HepG2 (cell line): ENCODE data around the gene EPX. TPM values are rescaled to one million over a fixed set of nuclear protein-coding genes. Genes with fewer than 3 reads are reported as not detected.

Experiments used
- FOSL2 ChIP-seq: sonication (generic); formaldehyde crosslinking; IDR thresholded peaks from 2 replicates; pipeline ENCODE4 v1.4.0; 2020; ENCODE audit warnings: missing genetic modification reagents
- HOXA9 ChIP-seq: sonication (generic); formaldehyde crosslinking; IDR thresholded peaks from 2 replicates; pipeline ENCODE4 v1.8.1; 2022; ENCODE audit warnings: missing genetic modification reagents, mild to moderate bottlenecking, moderate library complexity, borderline replicate concordance
- KDM5B ChIP-seq: sonication (generic); formaldehyde crosslinking; IDR thresholded peaks from 2 replicates; pipeline ENCODE4 v1.4.0; 2020; ENCODE audit warnings: missing genetic modification reagents, mild to moderate bottlenecking, borderline replicate concordance
- MLLT10 ChIP-seq: sonication (generic); formaldehyde crosslinking; IDR thresholded peaks from 2 replicates; pipeline ENCODE4 v1.4.0; 2020; ENCODE audit warnings: missing genetic modification reagents
- ONECUT2 ChIP-seq: sonication (generic); formaldehyde crosslinking; IDR thresholded peaks from 2 replicates; pipeline ENCODE4 v1.4.0; 2020; ENCODE audit warnings: missing genetic modification reagents
- RFX5 ChIP-seq: IDR thresholded peaks from 2 replicates; pipeline ENCODE4 v1.6.1; 2011; ENCODE audit warnings: low read depth, low read length, improper control_type of control experiment
- SALL1 ChIP-seq: sonication (generic); formaldehyde crosslinking; IDR thresholded peaks from 2 replicates; pipeline ENCODE4 v1.8.0; 2022; ENCODE audit warnings: mild to moderate bottlenecking, missing genetic modification reagents
- SALL2 ChIP-seq: sonication (generic); formaldehyde crosslinking; IDR thresholded peaks from 2 replicates; pipeline ENCODE4 v1.8.1; 2023; ENCODE audit warnings: mild to moderate bottlenecking, missing genetic modification reagents, inconsistent platforms
- SYNCRIP ChIP-seq: fragments of 200-400 bp; formaldehyde crosslinking; IDR thresholded peaks from 2 replicates; pipeline ENCODE4 v1.6.1; 2018; ENCODE audit warnings: mild to moderate bottlenecking, low read depth, low read length; ENCODE audit not compliant: insufficient read depth
- ZNF10 ChIP-seq: sonication (generic); formaldehyde crosslinking; IDR thresholded peaks from 2 replicates; pipeline ENCODE4 v1.4.0; 2020; ENCODE audit warnings: mild to moderate bottlenecking, low read depth, missing genetic modification reagents, borderline replicate concordance
- ZNF234 ChIP-seq: sonication (generic); formaldehyde crosslinking; conservative IDR thresholded peaks from 2 replicates; pipeline ENCODE4 v1.5.1; 2020; ENCODE audit warnings: mild to moderate bottlenecking, missing genetic modification reagents
- ZNF253 ChIP-seq: sonication (generic); formaldehyde crosslinking; IDR thresholded peaks from 2 replicates; pipeline ENCODE4 v1.8.0; 2022; ENCODE audit warnings: mild to moderate bottlenecking, missing genetic modification reagents, borderline replicate concordance
- ZNF83 ChIP-seq: sonication (generic); formaldehyde crosslinking; IDR thresholded peaks from 2 replicates; pipeline ENCODE4 v1.4.0; 2020; ENCODE audit warnings: missing genetic modification reagents, mild to moderate bottlenecking, borderline replicate concordance
- polyA plus RNA-seq, 8 experiments: library from polyadenylated mRNA; depleted of rRNA in 3 of 8; stranded (reverse) in 7 of 8; unstranded in 1 of 8; fragments of >200 nt; fragmentation: Illumina TruSeq in 4 of 8; extraction: Trizol in 4 of 8; gene quantifications; 2 replicates each; pipeline versions ENCODE4 v1.2.1 to v1.2.3, GENCODE V29; 2011 to 2016; ENCODE audit warnings: low read depth in 4 of 8, missing spikeins in 1 of 8, mixed read lengths in 1 of 8; ENCODE audit not compliant: insufficient read depth in 1 of 8
- total RNA-seq, 5 experiments: library from RNA; depleted of rRNA; stranded (reverse); fragments of >200 nt; fragmentation: Illumina TruSeq; extraction: Trizol; gene quantifications; 2 replicates each; pipeline ENCODE4 v1.2.3, GENCODE V29; 2016; ENCODE audit warnings: low read depth in 1 of 5
- TF ChIP-seq, protein P1 (sequence below): sonication (generic); formaldehyde crosslinking; IDR thresholded peaks from 2 replicates; pipeline ENCODE4 v1.9.0; 2021; ENCODE audit warnings: missing genetic modification reagents, mild to moderate bottlenecking, borderline replicate concordance
- TF ChIP-seq, protein P2 (sequence below): sonication (generic); formaldehyde crosslinking; IDR thresholded peaks from 2 replicates; pipeline ENCODE4 v1.4.0; 2020; ENCODE audit warnings: low read depth, missing genetic modification reagents
- TF ChIP-seq, protein P3 (sequence below): sonication (generic); formaldehyde crosslinking; IDR thresholded peaks from 2 replicates; pipeline ENCODE4 v1.8.0; 2022; ENCODE audit warnings: missing genetic modification reagents, mild to moderate bottlenecking, inconsistent platforms, borderline replicate concordance
- TF ChIP-seq, protein P4 (sequence below): sonication (generic); formaldehyde crosslinking; IDR thresholded peaks from 2 replicates; pipeline ENCODE4 v1.4.0; 2020; ENCODE audit warnings: mild to moderate bottlenecking, missing genetic modification reagents
- TF ChIP-seq, protein P5 (sequence below): sonication (generic); formaldehyde crosslinking; IDR thresholded peaks from 2 replicates; pipeline ENCODE4 v1.5.0; 2020; ENCODE audit warnings: mild to moderate bottlenecking, missing genetic modification reagents

EPX gene
- total and polyA plus RNA-seq, 2 of the 13 experiments (the other 11 are each of a cell fraction or from before 2014, with no cell fraction given): not detected

DNA sequence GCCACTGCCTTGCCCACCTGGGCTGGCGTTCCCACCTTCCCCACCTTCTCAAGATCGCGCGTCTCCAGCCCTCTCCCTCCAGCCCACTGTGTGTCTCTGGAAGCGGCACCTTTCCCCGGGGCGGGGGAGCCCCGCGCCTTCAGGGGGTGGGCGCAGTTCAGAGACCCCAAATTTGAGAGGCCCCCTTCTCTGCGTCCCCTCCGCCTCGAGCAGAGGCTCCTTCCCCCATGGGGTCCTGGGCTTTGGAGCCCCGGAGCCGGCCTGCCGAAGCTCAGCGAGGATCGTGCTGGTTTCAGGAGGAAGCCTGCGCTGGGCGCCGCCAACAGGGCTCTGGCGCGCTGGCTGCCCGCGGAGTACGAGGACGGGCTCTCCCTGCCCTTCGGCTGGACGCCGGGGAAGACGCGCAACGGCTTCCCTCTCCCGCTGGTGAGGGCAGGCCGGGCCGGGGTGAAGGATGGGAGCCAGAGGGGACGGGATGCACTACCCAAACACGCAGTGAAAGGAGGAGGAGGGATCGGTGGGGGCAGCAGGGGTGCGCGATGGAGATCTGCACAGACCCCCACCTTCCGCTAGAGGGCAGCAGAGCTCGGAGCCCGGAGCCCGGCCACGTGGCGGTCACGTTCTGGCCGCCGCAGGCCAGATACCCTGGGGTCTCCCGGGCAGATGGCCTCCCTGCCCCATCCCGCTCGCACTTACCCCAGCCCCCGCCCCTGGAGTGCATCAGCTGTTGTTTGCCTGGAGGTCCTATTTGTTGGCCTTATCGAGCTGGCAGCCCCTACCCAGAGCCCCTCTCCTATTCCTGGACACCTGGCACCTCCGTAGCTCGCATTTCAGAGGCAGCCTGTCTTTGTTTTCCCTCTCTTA is 57.0 kb downstream of the EPX start (continued):
- TF ChIP-seq, protein P1, sequence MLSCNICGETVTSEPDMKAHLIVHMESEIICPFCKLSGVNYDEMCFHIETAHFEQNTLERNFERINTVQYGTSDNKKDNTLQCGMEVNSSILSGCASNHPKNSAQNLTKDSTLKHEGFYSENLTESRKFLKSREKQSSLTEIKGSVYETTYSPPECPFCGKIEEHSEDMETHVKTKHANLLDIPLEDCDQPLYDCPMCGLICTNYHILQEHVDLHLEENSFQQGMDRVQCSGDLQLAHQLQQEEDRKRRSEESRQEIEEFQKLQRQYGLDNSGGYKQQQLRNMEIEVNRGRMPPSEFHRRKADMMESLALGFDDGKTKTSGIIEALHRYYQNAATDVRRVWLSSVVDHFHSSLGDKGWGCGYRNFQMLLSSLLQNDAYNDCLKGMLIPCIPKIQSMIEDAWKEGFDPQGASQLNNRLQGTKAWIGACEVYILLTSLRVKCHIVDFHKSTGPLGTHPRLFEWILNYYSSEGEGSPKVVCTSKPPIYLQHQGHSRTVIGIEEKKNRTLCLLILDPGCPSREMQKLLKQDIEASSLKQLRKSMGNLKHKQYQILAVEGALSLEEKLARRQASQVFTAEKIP (CRISPR knock-in tag): no peak
- TF ChIP-seq SYNCRIP (no peak), ZNF83 (CRISPR knock-in tag) (0 out of 2 replicates have a peak, but pooled peaks have one; percentile 58), ZNF253 (CRISPR knock-in tag) (peak; percentile 80; the same call in 1 of the 2 replicates), RFX5 (no peak), HOXA9 (CRISPR knock-in tag) (peak; percentile 76; the same call in 1 of the 2 replicates), ZNF10 (CRISPR knock-in tag) (no peak), SALL2 (CRISPR knock-in tag) (peak; percentile 95), MLLT10 (no peak), ZNF234 (CRISPR knock-in tag) (0 out of 2 replicates have a peak, but pooled peaks have one; percentile 10), FOSL2 (CRISPR knock-in tag) (peak; percentile 35; the same call in 1 of the 2 replicates), ONECUT2 (peak; percentile 41; the same call in 1 of the 2 replicates), SALL1 (CRISPR knock-in tag) (peak; percentile 87), KDM5B (peak; percentile 98)
- TF ChIP-seq, protein P2, sequence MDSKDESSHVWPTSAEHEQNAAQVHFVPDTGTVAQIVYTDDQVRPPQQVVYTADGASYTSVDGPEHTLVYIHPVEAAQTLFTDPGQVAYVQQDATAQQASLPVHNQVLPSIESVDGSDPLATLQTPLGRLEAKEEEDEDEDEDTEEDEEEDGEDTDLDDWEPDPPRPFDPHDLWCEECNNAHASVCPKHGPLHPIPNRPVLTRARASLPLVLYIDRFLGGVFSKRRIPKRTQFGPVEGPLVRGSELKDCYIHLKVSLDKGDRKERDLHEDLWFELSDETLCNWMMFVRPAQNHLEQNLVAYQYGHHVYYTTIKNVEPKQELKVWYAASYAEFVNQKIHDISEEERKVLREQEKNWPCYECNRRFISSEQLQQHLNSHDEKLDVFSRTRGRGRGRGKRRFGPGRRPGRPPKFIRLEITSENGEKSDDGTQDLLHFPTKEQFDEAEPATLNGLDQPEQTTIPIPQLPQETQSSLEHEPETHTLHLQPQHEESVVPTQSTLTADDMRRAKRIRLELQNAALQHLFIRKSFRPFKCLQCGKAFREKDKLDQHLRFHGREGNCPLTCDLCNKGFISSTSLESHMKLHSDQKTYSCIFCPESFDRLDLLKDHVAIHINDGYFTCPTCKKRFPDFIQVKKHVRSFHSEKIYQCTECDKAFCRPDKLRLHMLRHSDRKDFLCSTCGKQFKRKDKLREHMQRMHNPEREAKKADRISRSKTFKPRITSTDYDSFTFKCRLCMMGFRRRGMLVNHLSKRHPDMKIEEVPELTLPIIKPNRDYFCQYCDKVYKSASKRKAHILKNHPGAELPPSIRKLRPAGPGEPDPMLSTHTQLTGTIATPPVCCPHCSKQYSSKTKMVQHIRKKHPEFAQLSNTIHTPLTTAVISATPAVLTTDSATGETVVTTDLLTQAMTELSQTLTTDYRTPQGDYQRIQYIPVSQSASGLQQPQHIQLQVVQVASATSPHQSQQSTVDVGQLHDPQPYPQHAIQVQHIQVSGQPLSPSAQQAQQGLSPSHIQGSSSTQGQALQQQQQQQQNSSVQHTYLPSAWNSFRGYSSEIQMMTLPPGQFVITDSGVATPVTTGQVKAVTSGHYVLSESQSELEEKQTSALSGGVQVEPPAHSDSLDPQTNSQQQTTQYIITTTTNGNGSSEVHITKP (CRISPR knock-in tag): no peak
- TF ChIP-seq, protein P3, sequence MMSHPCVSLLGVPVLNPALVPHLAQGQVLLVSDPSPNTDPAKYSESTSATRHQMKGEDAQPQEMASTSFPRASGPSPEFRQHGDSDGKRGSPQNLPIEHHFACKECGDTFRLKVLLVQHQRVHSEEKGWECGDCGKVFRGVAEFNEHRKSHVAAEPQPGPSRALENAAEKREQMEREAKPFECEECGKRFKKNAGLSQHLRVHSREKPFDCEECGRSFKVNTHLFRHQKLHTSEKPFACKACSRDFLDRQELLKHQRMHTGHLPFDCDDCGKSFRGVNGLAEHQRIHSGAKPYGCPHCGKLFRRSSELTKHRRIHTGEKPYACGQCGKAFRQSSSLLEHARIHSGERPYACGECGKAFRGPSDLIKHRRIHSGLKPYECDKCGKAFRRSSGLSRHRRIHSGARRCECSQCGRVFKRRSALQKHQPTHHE (CRISPR knock-in tag): no peak
- TF ChIP-seq, protein P4, sequence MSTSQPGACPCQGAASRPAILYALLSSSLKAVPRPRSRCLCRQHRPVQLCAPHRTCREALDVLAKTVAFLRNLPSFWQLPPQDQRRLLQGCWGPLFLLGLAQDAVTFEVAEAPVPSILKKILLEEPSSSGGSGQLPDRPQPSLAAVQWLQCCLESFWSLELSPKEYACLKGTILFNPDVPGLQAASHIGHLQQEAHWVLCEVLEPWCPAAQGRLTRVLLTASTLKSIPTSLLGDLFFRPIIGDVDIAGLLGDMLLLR (CRISPR knock-in tag): peak; percentile 62; the same call in 1 of the 2 replicates
- TF ChIP-seq, protein P5, sequence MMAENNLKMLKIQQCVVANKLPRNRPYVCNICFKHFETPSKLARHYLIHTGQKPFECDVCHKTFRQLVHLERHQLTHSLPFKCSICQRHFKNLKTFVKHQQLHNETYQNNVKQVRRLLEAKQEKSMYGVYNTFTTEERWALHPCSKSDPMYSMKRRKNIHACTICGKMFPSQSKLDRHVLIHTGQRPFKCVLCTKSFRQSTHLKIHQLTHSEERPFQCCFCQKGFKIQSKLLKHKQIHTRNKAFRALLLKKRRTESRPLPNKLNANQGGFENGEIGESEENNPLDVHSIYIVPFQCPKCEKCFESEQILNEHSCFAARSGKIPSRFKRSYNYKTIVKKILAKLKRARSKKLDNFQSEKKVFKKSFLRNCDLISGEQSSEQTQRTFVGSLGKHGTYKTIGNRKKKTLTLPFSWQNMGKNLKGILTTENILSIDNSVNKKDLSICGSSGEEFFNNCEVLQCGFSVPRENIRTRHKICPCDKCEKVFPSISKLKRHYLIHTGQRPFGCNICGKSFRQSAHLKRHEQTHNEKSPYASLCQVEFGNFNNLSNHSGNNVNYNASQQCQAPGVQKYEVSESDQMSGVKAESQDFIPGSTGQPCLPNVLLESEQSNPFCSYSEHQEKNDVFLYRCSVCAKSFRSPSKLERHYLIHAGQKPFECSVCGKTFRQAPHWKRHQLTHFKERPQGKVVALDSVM (CRISPR knock-in tag): no peak
